Measurements from ENCODE around the gene CUX1.

- TF ChIP-seq ZNF8 (CRISPR knock-in tag; IDR thresholded peaks at IDR 0.05), result no peak
- no peak for TF ChIP-seq PATZ1 (CRISPR knock-in tag; IDR thresholded peaks at IDR 0.05; ENCODE audit: borderline replicate concordance)
- TF ChIP-seq CREB5 (CRISPR knock-in tag; IDR thresholded peaks at IDR 0.05; ENCODE audit: low read depth), result no peak
- TF ChIP-seq ESRRG (CRISPR knock-in tag; IDR thresholded peaks at IDR 0.05), result no peak
- TF ChIP-seq TOX (CRISPR knock-in tag; IDR thresholded peaks at IDR 0.05; ENCODE audit: borderline replicate concordance), result no peak
- TF ChIP-seq ZFP30 (CRISPR knock-in tag; IDR thresholded peaks at IDR 0.05), result no peak
- no peak for TF ChIP-seq PPARA (CRISPR knock-in tag; IDR thresholded peaks at IDR 0.05; ENCODE audit: borderline replicate concordance)
Observed at GRCh38 chr7:102258749-102259107, 441.3 kb downstream of the CUX1 start.

Measured in SK-N-SH treated with all-trans-retinoic acid at 6 μM for 48 hours (cell line).